Liver (tissue), 9 donors: Measurements from ENCODE around the gene ST3GAL3. TPM values are rescaled to one million over a fixed set of nuclear protein-coding genes. Genes with fewer than 3 reads are reported as not detected.

Source experiments
- DNase-seq: peaks from one replicate; pipeline ENCODE4 v3.0.0-alpha.2; 2017; ENCODE audit warnings: low spot score
- H3K27ac ChIP-seq, 2 donors: one replicate each; pipeline ENCODE4 v1.7.0; 2013; ENCODE audit warnings: inconsistent platforms in 2 of 2, low read length in 2 of 2, control low read depth in 1 of 2, low read depth in 1 of 2, mild to moderate bottlenecking in 1 of 2
- H3K27me3 ChIP-seq, 4 donors: one replicate each; pipeline versions ENCODE4 v1.6.1 to v1.7.0; 2013; ENCODE audit warnings: low read length in 3 of 4, inconsistent platforms in 1 of 4, mild to moderate bottlenecking in 1 of 4, moderate library complexity in 1 of 4; ENCODE audit not compliant: control insufficient read depth in 4 of 4, insufficient read depth in 4 of 4
- H3K36me3 ChIP-seq, 4 donors: one replicate each; pipeline versions ENCODE4 v1.6.1 to v1.7.0; 2013; ENCODE audit warnings: low read length in 3 of 4, mild to moderate bottlenecking in 3 of 4, low read depth in 1 of 4, moderate library complexity in 1 of 4; ENCODE audit not compliant: control insufficient read depth in 4 of 4, insufficient read depth in 3 of 4
- H3K4me1 ChIP-seq, 4 donors: one replicate each; pipeline versions ENCODE4 v1.6.1 to v1.7.0; 2013; ENCODE audit warnings: low read length in 3 of 4, mild to moderate bottlenecking in 3 of 4, moderate library complexity in 1 of 4; ENCODE audit not compliant: control insufficient read depth in 4 of 4, insufficient read depth in 4 of 4
- H3K4me3 ChIP-seq, 3 donors: one replicate each; pipeline versions ENCODE4 v1.6.1 to v1.7.0; 2013; ENCODE audit warnings: low read length in 3 of 3, control low read depth in 1 of 3, low read depth in 1 of 3, mild to moderate bottlenecking in 1 of 3
- H3K9ac ChIP-seq, 2 donors: one replicate each; pipeline ENCODE4 v1.7.0; 2013; ENCODE audit warnings: low read length in 2 of 2, mild to moderate bottlenecking in 2 of 2, moderate library complexity in 2 of 2, control low read depth in 1 of 2, low read depth in 1 of 2
- H3K9me3 ChIP-seq, 4 donors: one replicate each; pipeline versions ENCODE4 v1.6.1 to v1.7.0; 2013; ENCODE audit warnings: low read length in 3 of 4; ENCODE audit not compliant: control insufficient read depth in 4 of 4
- EGR1 ChIP-seq, 2 donors: IDR thresholded peaks; 2 replicates each; pipeline ENCODE4 v1.6.1; 2016 to 2018; ENCODE audit warnings: antibody characterized with exemption in 2 of 2, low read depth in 2 of 2
- FOXA1 ChIP-seq: IDR thresholded peaks from 2 replicates; pipeline ENCODE4 v1.6.1; 2016; ENCODE audit warnings: antibody characterized with exemption
- FOXA2 ChIP-seq: IDR thresholded peaks from 2 replicates; pipeline ENCODE4 v1.6.1; 2016; ENCODE audit warnings: antibody characterized with exemption
- GABPA ChIP-seq, 2 donors: IDR thresholded peaks in 1 of 2; conservative IDR thresholded peaks in 1 of 2; 2 replicates each; pipeline ENCODE4 v1.6.1; 2016; ENCODE audit warnings: antibody characterized with exemption in 2 of 2, mild to moderate bottlenecking in 1 of 2, moderate library complexity in 1 of 2
- HNF4A ChIP-seq, 2 donors: conservative IDR thresholded peaks; 2 replicates each; pipeline ENCODE4 v1.6.1; 2016; ENCODE audit warnings: antibody characterized with exemption in 2 of 2, mild to moderate bottlenecking in 2 of 2
- HNF4G ChIP-seq: IDR thresholded peaks from 2 replicates; pipeline ENCODE4 v1.6.1; 2016; ENCODE audit warnings: antibody characterized with exemption
- JUND ChIP-seq, 2 donors: IDR thresholded peaks; 2 replicates each; pipeline ENCODE4 v1.6.1; 2016; ENCODE audit warnings: antibody characterized with exemption in 2 of 2
- NR2F2 ChIP-seq: IDR thresholded peaks from 2 replicates; pipeline ENCODE4 v1.6.1; 2016; ENCODE audit warnings: antibody characterized with exemption
- RAD21 ChIP-seq, 2 donors: IDR thresholded peaks; 2 replicates each; pipeline ENCODE4 v1.6.1; 2016; ENCODE audit warnings: antibody characterized with exemption in 2 of 2, mild to moderate bottlenecking in 2 of 2
- RXRA ChIP-seq, 2 donors: IDR thresholded peaks; 2 replicates each; pipeline ENCODE4 v1.6.1; 2017 to 2018; ENCODE audit warnings: antibody characterized with exemption in 2 of 2, mild to moderate bottlenecking in 1 of 2
- SP1 ChIP-seq: IDR thresholded peaks from 2 replicates; pipeline ENCODE4 v1.6.1; 2018; ENCODE audit warnings: antibody characterized with exemption, mild to moderate bottlenecking
- TAF1 ChIP-seq: conservative IDR thresholded peaks from 2 replicates; pipeline ENCODE4 v1.6.1; 2016; ENCODE audit warnings: antibody characterized with exemption, mild to moderate bottlenecking
- YY1 ChIP-seq: IDR thresholded peaks from 2 replicates; pipeline ENCODE4 v1.6.1; 2016; ENCODE audit warnings: antibody characterized with exemption, mild to moderate bottlenecking
- WGBS: extraction: QIAGEN DNeasy Blood & Tissue Kit; methylation state at CpG from one replicate; pipeline ENCODE4 v1.1.7; 2013; 5-methylcytosine and 5-hydroxymethylcytosine counted together
- polyA plus RNA-seq, 2 donors: library from polyadenylated mRNA; stranded (reverse) in 1 of 2; unstranded in 1 of 2; fragments of 200-250 nt in 1 of 2; fragments of >200 nt in 1 of 2; fragmentation: Nextera tagmentation in 1 of 2; extraction: Ambion mirVana in 1 of 2; gene quantifications; one replicate each; pipeline versions ENCODE4 v1.2.1 to v1.2.3, GENCODE V29; 2013 to 2015
- total RNA-seq, 2 donors: library from RNA; depleted of rRNA; stranded (reverse); fragments of >200 nt; gene quantifications; one replicate each; pipeline ENCODE4 v1.2.3, GENCODE V29; 2014
- TF ChIP-seq, protein P1 (sequence below): IDR thresholded peaks from 2 replicates; pipeline ENCODE4 v1.6.1; 2016; ENCODE audit warnings: antibody characterized with exemption
- TF ChIP-seq, protein P2 (sequence below): IDR thresholded peaks from 2 replicates; pipeline ENCODE4 v1.6.1; 2016; ENCODE audit warnings: antibody characterized with exemption
- TF ChIP-seq, protein P3 (sequence below): fragments of 150-350 bp; IDR thresholded peaks from 2 replicates; pipeline ENCODE4 v1.5.1; 2017; ENCODE audit warnings: improper control_type of control experiment, low read depth, low read length; ENCODE audit not compliant: missing input control
- TF ChIP-seq, protein P4 (sequence below): IDR thresholded peaks from 2 replicates; pipeline ENCODE4 v1.6.1; 2016; ENCODE audit warnings: antibody characterized with exemption, mild to moderate bottlenecking
- TF ChIP-seq, protein P5 (sequence below): IDR thresholded peaks from 2 replicates; pipeline ENCODE4 v1.6.1; 2016; ENCODE audit warnings: antibody characterized with exemption
- donor health status: healthy.
- donor health status: healthy.
- donor health status: healthy.
- donor health status: healthy.
- donor health status: healthy.

Gene ST3GAL3
- total and polyA plus RNA-seq, 4 donors, result 4.9 to 11.4 (median 8.1) TPM

DNA sequence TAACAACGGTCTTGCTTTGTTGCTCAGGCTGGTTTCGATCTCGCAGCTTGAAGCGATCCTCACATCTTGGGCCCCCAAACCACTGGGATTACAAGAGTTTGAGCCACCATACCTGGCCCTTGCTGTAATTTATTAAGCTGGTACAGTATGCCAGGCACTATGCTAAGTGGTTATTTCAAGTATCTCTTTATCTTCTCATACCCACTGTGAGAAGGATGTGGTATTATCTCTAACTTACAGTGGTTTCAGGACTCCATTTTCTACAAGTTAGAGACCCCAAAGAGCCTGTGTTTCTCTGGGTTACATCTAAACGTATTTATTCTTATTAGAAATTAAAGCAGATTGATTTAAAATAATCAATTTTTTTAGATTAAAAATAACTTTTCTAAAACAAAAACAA lies 8.1 kb upstream of the ST3GAL3 start:
- no peak for TF ChIP-seq FOXA2
- TF ChIP-seq FOXA1, result no peak
- Histone ChIP-seq H3K4me3 (no peak overlapping the region), H3K9ac (no peak overlapping the region), H3K4me1 (no peaks in the 10 kb centered on the region), H3K36me3 (peaks cover 20 to 86% (median 73%) of the 10 kb centered on the region in 4 donors), H3K27ac (no peak overlapping the region), H3K9me3 (no peaks in the 10 kb centered on the region), H3K27me3 (no peaks in the 10 kb centered on the region)
- no peak for DNase-seq
- 95% methylated on average over 5 of the region's 5 CpGs for WGBS

DNA sequence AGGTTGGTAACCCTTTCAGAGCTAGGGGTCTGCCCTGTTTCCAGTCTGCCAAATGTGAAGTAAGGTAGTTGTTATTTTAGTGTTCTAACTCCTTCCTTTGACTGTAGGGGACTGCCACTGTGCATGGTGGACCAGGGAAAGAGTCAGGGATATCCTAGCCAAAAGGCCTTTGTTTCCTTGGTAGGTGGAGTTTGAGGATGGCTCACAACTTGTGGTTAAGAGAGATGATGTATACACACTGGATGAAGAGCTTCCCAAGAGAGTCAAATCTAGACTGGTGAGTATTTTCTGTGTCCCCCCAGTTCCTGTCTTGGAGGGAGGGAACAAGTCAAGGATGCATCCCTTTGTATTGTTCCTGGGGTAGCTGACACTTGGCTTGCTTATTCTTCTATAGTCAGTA lies 3.5 kb upstream of the ST3GAL3 start:
- Histone ChIP-seq H3K9ac (no peak overlapping the region), H3K36me3 (peaks cover 4 to 48% (median 37%) of the 10 kb centered on the region in 4 donors)

More for the DNA sequence above, 3.5 kb upstream of the ST3GAL3 start:
- Histone ChIP-seq H3K4me1 (peaks cover 0 to 26% (median 19%) of the 10 kb centered on the region in 4 donors), H3K27me3 (no peaks in the 10 kb centered on the region), H3K9me3 (no peaks in the 10 kb centered on the region), H3K4me3 (no peak overlapping the region), H3K27ac (no peak overlapping the region)
- DNase-seq, result no peak
- TF ChIP-seq, protein P1, sequence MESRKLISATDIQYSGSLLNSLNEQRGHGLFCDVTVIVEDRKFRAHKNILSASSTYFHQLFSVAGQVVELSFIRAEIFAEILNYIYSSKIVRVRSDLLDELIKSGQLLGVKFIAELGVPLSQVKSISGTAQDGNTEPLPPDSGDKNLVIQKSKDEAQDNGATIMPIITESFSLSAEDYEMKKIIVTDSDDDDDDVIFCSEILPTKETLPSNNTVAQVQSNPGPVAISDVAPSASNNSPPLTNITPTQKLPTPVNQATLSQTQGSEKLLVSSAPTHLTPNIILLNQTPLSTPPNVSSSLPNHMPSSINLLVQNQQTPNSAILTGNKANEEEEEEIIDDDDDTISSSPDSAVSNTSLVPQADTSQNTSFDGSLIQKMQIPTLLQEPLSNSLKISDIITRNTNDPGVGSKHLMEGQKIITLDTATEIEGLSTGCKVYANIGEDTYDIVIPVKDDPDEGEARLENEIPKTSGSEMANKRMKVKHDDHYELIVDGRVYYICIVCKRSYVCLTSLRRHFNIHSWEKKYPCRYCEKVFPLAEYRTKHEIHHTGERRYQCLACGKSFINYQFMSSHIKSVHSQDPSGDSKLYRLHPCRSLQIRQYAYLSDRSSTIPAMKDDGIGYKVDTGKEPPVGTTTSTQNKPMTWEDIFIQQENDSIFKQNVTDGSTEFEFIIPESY, result no peak
- TF ChIP-seq, protein P2, sequence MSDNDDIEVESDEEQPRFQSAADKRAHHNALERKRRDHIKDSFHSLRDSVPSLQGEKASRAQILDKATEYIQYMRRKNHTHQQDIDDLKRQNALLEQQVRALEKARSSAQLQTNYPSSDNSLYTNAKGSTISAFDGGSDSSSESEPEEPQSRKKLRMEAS, result no peak
- TF ChIP-seq GABPA (IDR thresholded peaks at IDR 0.05 in 1 of 2, conservative IDR thresholded peaks at IDR 0.05 in 1 of 2) (no peak), HNF4A (conservative IDR thresholded peaks at IDR 0.05) (no peak), EGR1 (IDR thresholded peaks at IDR 0.05; ENCODE audit: low read depth in 2 of 2) (no peak), JUND (IDR thresholded peaks at IDR 0.05) (no peak), HNF4G (no peak), TAF1 (no peak), FOXA1 (no peak), SP1 (no peak), RAD21 (IDR thresholded peaks at IDR 0.05) (no peak), RXRA (IDR thresholded peaks at IDR 0.05) (no peak), YY1 (no peak), NR2F2 (no peak), FOXA2 (no peak)
- TF ChIP-seq, protein P3, sequence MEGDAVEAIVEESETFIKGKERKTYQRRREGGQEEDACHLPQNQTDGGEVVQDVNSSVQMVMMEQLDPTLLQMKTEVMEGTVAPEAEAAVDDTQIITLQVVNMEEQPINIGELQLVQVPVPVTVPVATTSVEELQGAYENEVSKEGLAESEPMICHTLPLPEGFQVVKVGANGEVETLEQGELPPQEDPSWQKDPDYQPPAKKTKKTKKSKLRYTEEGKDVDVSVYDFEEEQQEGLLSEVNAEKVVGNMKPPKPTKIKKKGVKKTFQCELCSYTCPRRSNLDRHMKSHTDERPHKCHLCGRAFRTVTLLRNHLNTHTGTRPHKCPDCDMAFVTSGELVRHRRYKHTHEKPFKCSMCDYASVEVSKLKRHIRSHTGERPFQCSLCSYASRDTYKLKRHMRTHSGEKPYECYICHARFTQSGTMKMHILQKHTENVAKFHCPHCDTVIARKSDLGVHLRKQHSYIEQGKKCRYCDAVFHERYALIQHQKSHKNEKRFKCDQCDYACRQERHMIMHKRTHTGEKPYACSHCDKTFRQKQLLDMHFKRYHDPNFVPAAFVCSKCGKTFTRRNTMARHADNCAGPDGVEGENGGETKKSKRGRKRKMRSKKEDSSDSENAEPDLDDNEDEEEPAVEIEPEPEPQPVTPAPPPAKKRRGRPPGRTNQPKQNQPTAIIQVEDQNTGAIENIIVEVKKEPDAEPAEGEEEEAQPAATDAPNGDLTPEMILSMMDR, result no peak
- TF ChIP-seq, protein P4, sequence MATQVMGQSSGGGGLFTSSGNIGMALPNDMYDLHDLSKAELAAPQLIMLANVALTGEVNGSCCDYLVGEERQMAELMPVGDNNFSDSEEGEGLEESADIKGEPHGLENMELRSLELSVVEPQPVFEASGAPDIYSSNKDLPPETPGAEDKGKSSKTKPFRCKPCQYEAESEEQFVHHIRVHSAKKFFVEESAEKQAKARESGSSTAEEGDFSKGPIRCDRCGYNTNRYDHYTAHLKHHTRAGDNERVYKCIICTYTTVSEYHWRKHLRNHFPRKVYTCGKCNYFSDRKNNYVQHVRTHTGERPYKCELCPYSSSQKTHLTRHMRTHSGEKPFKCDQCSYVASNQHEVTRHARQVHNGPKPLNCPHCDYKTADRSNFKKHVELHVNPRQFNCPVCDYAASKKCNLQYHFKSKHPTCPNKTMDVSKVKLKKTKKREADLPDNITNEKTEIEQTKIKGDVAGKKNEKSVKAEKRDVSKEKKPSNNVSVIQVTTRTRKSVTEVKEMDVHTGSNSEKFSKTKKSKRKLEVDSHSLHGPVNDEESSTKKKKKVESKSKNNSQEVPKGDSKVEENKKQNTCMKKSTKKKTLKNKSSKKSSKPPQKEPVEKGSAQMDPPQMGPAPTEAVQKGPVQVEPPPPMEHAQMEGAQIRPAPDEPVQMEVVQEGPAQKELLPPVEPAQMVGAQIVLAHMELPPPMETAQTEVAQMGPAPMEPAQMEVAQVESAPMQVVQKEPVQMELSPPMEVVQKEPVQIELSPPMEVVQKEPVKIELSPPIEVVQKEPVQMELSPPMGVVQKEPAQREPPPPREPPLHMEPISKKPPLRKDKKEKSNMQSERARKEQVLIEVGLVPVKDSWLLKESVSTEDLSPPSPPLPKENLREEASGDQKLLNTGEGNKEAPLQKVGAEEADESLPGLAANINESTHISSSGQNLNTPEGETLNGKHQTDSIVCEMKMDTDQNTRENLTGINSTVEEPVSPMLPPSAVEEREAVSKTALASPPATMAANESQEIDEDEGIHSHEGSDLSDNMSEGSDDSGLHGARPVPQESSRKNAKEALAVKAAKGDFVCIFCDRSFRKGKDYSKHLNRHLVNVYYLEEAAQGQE, result no peak
- TF ChIP-seq, protein P5, sequence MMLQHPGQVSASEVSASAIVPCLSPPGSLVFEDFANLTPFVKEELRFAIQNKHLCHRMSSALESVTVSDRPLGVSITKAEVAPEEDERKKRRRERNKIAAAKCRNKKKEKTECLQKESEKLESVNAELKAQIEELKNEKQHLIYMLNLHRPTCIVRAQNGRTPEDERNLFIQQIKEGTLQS, result no peak
